IMR-90 (cell line): ENCODE results near the gene GCG. TPM values are rescaled to one million over a fixed set of nuclear protein-coding genes. Genes with fewer than 3 reads are reported as not detected.

Source experiments
- ATAC-seq: fragments of 200-7000 bp; cut with Tn5 transposase; 2 replicates; pipeline ENCODE4 v1.9.1; 2020; ENCODE audit warnings: low read depth, mild to moderate bottlenecking, moderate library complexity
- BruUV-seq: library from RNA; stranded (reverse); fragments of 400-500 nt; replicated peaks from 2 replicates; lab custom pipeline; 2021; lab: Mats Ljungman, UMichigan
- CTCF ChIA-PET: fragments of 300-600 bp; formaldehyde crosslinking; extraction: SDS; loops from one replicate; lab custom pipeline; 2021; ENCODE audit warnings: antibody characterized with exemption; lab: Yijun Ruan, JAX
- POLR2A ChIA-PET: fragments of 300-600 bp; sonication (Branson Sonifier 250); formaldehyde crosslinking; loops from one replicate; lab custom pipeline; 2022; ENCODE audit warnings: antibody characterized with exemption; ENCODE audit not compliant: unreplicated experiment; lab: Charles Lee
- DNase-seq: peaks from one replicate; pipeline ENCODE4 v3.0.0; 2013
- H2AFZ ChIP-seq: replicated peaks from 2 replicates; pipeline ENCODE3; 2013; ENCODE audit warnings: low read length, mild to moderate bottlenecking; ENCODE audit not compliant: poor library complexity
- H2AK5ac ChIP-seq: 2 replicates; pipeline ENCODE4 v1.6.1; 2013; ENCODE audit warnings: low read depth, low read length, inconsistent platforms
- H2AK9ac ChIP-seq: replicated peaks from 2 replicates; pipeline ENCODE3; 2013; ENCODE audit warnings: mild to moderate bottlenecking, low read depth, low read length, moderate library complexity; ENCODE audit not compliant: poor library complexity
- H2BK120ac ChIP-seq: 2 replicates; pipeline ENCODE4 v1.6.1; 2013; ENCODE audit warnings: low read depth, low read length, inconsistent platforms
- H2BK15ac ChIP-seq: 3 replicates; pipeline ENCODE4 v1.6.1; 2013; ENCODE audit warnings: low read depth, low read length, inconsistent platforms
- H2BK20ac ChIP-seq: 2 replicates; pipeline ENCODE4 v1.6.1; 2013; ENCODE audit warnings: low read depth, mild to moderate bottlenecking, inconsistent platforms, low read length, moderate library complexity
- H2BK5ac ChIP-seq: 2 replicates; pipeline ENCODE4 v1.6.1; 2013; ENCODE audit warnings: mild to moderate bottlenecking, low read depth, low read length, inconsistent platforms; ENCODE audit not compliant: poor library complexity, severe bottlenecking
- H3K14ac ChIP-seq: replicated peaks from 2 replicates; pipeline ENCODE4 v1.6.1; 2013; ENCODE audit warnings: low read depth, low read length, inconsistent platforms
- H3K18ac ChIP-seq: 2 replicates; pipeline ENCODE4 v1.6.1; 2013; ENCODE audit warnings: low read depth, low read length, control low read depth
- H3K23ac ChIP-seq: 2 replicates; pipeline ENCODE4 v1.6.1; 2013; ENCODE audit warnings: low read depth, low read length, inconsistent platforms
- H3K27ac ChIP-seq: 2 replicates; pipeline ENCODE4 v1.5.1; 2013; ENCODE audit warnings: mild to moderate bottlenecking, control low read depth, low read length; ENCODE audit not compliant: insufficient read depth
- H3K27me3 ChIP-seq: 2 replicates; pipeline ENCODE4 v1.6.1; 2013; ENCODE audit warnings: low read length; ENCODE audit not compliant: control insufficient read depth, insufficient read depth
- H3K36me3 ChIP-seq: 2 replicates; pipeline ENCODE4 v1.6.1; 2013; ENCODE audit warnings: low read length, mixed read lengths; ENCODE audit not compliant: control insufficient read depth, insufficient read depth
- H3K4ac ChIP-seq: 2 replicates; pipeline ENCODE4 v1.6.1; 2013; ENCODE audit warnings: low read depth, low read length, inconsistent platforms
- H3K4me1 ChIP-seq: 2 replicates; pipeline ENCODE4 v1.6.1; 2013; ENCODE audit warnings: low read length, mixed read lengths; ENCODE audit not compliant: control insufficient read depth, insufficient read depth
- H3K4me2 ChIP-seq: 2 replicates; pipeline ENCODE4 v1.6.1; 2013; ENCODE audit warnings: low read depth, mild to moderate bottlenecking, control low read depth, low read length, moderate library complexity
- H3K4me3 ChIP-seq: 2 replicates; pipeline ENCODE4 v1.5.1; 2013; ENCODE audit warnings: low read depth, mild to moderate bottlenecking, control low read depth, low read length, moderate library complexity; ENCODE audit not compliant: insufficient read depth
- H3K56ac ChIP-seq: 2 replicates; pipeline ENCODE4 v1.6.1; 2013; ENCODE audit warnings: low read length, inconsistent platforms; ENCODE audit not compliant: insufficient read depth; ENCODE audit errors: extremely low read depth
- H3K79me1 ChIP-seq, 2 experiments: 2 replicates each; pipeline ENCODE4 v1.6.1; 2013; ENCODE audit warnings: low read length in 2 of 2, inconsistent platforms in 1 of 2, low read depth in 1 of 2
- H3K9ac ChIP-seq: 2 replicates; pipeline ENCODE4 v1.6.1; 2013; ENCODE audit warnings: low read depth, low read length, control low read depth
- H3K9me1 ChIP-seq: 2 replicates; pipeline ENCODE4 v1.6.1; 2013; ENCODE audit warnings: low read length, inconsistent platforms; ENCODE audit not compliant: insufficient read depth
- H3K9me3 ChIP-seq: 2 replicates; pipeline ENCODE4 v1.6.1; 2013; ENCODE audit warnings: low read length; ENCODE audit not compliant: control insufficient read depth, insufficient read depth
- H4K20me1 ChIP-seq: 2 replicates; pipeline ENCODE4 v1.6.1; 2013; ENCODE audit warnings: low read length, inconsistent platforms; ENCODE audit not compliant: insufficient read depth
- H4K5ac ChIP-seq: 2 replicates; pipeline ENCODE4 v1.6.1; 2013; ENCODE audit warnings: mild to moderate bottlenecking, low read depth, low read length, control low read depth
- H4K8ac ChIP-seq, 2 experiments: 2 replicates each; pipeline ENCODE4 v1.6.1; 2013; ENCODE audit warnings: low read depth in 2 of 2, low read length in 2 of 2, control low read depth in 1 of 2, inconsistent platforms in 1 of 2
- H4K91ac ChIP-seq: 2 replicates; pipeline ENCODE4 v1.6.1; 2013; ENCODE audit warnings: low read depth, low read length, inconsistent platforms; ENCODE audit not compliant: insufficient read depth
- BHLHE40 ChIP-seq: fragments of 150-350 bp; IDR thresholded peaks from 2 replicates; pipeline ENCODE4 v1.6.1; 2016; ENCODE audit warnings: mild to moderate bottlenecking, low read depth, low read length
- CEBPB ChIP-seq: IDR thresholded peaks from 2 replicates; pipeline ENCODE4 v1.6.1; 2012; ENCODE audit warnings: low read depth, low read length, improper control_type of control experiment
- CHD1 ChIP-seq: IDR thresholded peaks from 2 replicates; pipeline ENCODE4 v1.6.1; 2012; ENCODE audit warnings: low read depth, low read length, improper control_type of control experiment
- FOS ChIP-seq: fragments of 150-350 bp; IDR thresholded peaks from 2 replicates; pipeline ENCODE4 v1.6.1; 2016; ENCODE audit warnings: low read depth, low read length
- MAFK ChIP-seq: IDR thresholded peaks from 2 replicates; pipeline ENCODE4 v1.6.1; 2012; ENCODE audit warnings: low read depth, low read length, improper control_type of control experiment
- MAZ ChIP-seq: IDR thresholded peaks from 2 replicates; pipeline ENCODE4 v1.6.1; 2012; ENCODE audit warnings: low read depth, mild to moderate bottlenecking, low read length, improper control_type of control experiment, moderate library complexity, borderline replicate concordance
- MXI1 ChIP-seq: IDR thresholded peaks from 2 replicates; pipeline ENCODE4 v1.6.1; 2012; ENCODE audit warnings: low read depth, mild to moderate bottlenecking, low read length, moderate library complexity, borderline replicate concordance
- NFE2L2 ChIP-seq: fragments of 150-350 bp; IDR thresholded peaks from 2 replicates; pipeline ENCODE4 v1.6.1; 2016; ENCODE audit warnings: low read depth, mild to moderate bottlenecking, low read length
- POLR2A ChIP-seq: IDR thresholded peaks from 2 replicates; pipeline ENCODE4 v1.6.1; 2012; ENCODE audit warnings: mild to moderate bottlenecking, low read depth, low read length
- RAD21 ChIP-seq: IDR thresholded peaks from 2 replicates; pipeline ENCODE4 v1.6.1; 2012; ENCODE audit warnings: low read length, improper control_type of control experiment
- RCOR1 ChIP-seq: IDR thresholded peaks from 2 replicates; pipeline ENCODE4 v1.6.1; 2012; ENCODE audit warnings: mild to moderate bottlenecking, low read length, improper control_type of control experiment; ENCODE audit not compliant: insufficient replicate concordance
- RFX5 ChIP-seq: IDR thresholded peaks from 2 replicates; pipeline ENCODE4 v1.8.0; 2012; ENCODE audit warnings: low read depth, mild to moderate bottlenecking, low read length, moderate library complexity
- SMC3 ChIP-seq: fragments of 150-350 bp; IDR thresholded peaks from 2 replicates; pipeline ENCODE4 v1.6.1; 2016; ENCODE audit warnings: low read depth, mild to moderate bottlenecking, antibody characterized with exemption, low read length, moderate library complexity
- USF2 ChIP-seq: fragments of 150-350 bp; IDR thresholded peaks from 2 replicates; pipeline ENCODE4 v1.6.1; 2017; ENCODE audit warnings: mild to moderate bottlenecking, antibody characterized with exemption, low read length, low read depth
- WGBS, 2 experiments: methylation state at CpG; one replicate each; pipeline versions ENCODE4 v1.1.5 to v1.1.7; 2013; ENCODE audit warnings: missing lambda C conversion rate in 2 of 2; ENCODE audit not compliant: insufficient read length in 1 of 2; ENCODE audit errors: extremely low coverage in 2 of 2; 5-methylcytosine and 5-hydroxymethylcytosine counted together
- dilution Hi-C: fragments of 300-500 bp; cut with HindIII; formaldehyde crosslinking; loops from one replicate; pipeline ENCODE4 v1.14.3; 2018; ENCODE audit warnings: low sequenced_read_pairs; ENCODE audit not compliant: unreplicated experiment
- in situ Hi-C: fragments of 300-500 bp; cut with MboI; formaldehyde crosslinking; loops from 3 replicates; pipeline ENCODE4 v1.14.3; 2019; ENCODE audit warnings: low sequenced_read_pairs, inconsistent platforms, mixed read lengths
- intact Hi-C: fragments of 100-400 bp; cut with micrococcal nuclease; formaldehyde crosslinking; loops from 2 replicates; pipeline ENCODE4 v1.10.0; 2022
- polyA plus RNA-seq, 3 experiments: library from polyadenylated mRNA; depleted of rRNA; stranded (reverse); fragments of >200 nt; gene quantifications; 2 replicates each; pipeline ENCODE4 v1.2.3, GENCODE V29; 2012; ENCODE audit warnings: low replicate concordance in 1 of 3
- total RNA-seq: library from RNA; depleted of rRNA; stranded (reverse); fragments of >200 nt; gene quantifications from 2 replicates; pipeline ENCODE4 v1.2.3, GENCODE V29; 2012
- TF ChIP-seq, protein P1 (sequence below): conservative IDR thresholded peaks from 2 replicates; pipeline ENCODE4 v1.5.1; 2012; ENCODE audit warnings: mild to moderate bottlenecking, low read depth, low read length, improper control_type of control experiment
- TF ChIP-seq, protein P2 (sequence below): fragments of 150-350 bp; IDR thresholded peaks from 2 replicates; pipeline ENCODE4 v1.6.1; 2016; ENCODE audit warnings: low read depth, mild to moderate bottlenecking, low read length, moderate library complexity, borderline replicate concordance

Gene GCG
- total and polyA plus RNA-seq, 2 of the 4 experiments (the other 2 are of a cell fraction) = not detected

DNA sequence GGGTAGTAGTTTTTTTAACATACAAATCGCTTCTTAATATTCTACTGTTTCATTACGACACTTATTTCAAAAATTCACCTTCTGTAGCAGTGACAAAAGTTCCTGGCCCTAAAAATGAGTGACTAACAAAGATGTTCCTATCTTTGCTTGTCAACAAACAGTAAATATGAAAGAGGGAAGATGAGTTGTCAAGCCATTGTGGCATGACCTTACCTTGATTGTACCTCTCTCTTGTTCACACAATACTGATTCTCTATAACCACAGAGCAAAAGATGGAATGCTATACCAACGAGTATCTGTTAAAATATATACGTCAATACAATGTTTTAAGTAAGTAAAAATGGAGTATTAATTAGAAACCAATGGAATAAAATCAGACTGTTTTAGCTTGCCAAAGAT, 14.7 kb upstream of the GCG start:
- Histone ChIP-seq H3K23ac (no peak overlapping the region), H3K27me3 (no peaks in the 10 kb centered on the region), H3K4me2 (no peak overlapping the region), H2BK15ac (no peak overlapping the region), H3K27ac (no peak overlapping the region), H3K79me1 (no peaks in the 10 kb centered on the region), H4K8ac (no peak overlapping the region), H3K36me3 (peaks cover 6% of the 10 kb centered on the region), H2BK120ac (no peak overlapping the region), H2AFZ (no peak overlapping the region), H4K91ac (no peak overlapping the region), H3K9me3 (no peaks in the 10 kb centered on the region), H3K4me3 (no peak overlapping the region), H3K4ac (no peak overlapping the region), H3K4me1 (peaks cover 1% of the 10 kb centered on the region), H2BK5ac (no peak overlapping the region), H2AK5ac (no peak overlapping the region), H4K5ac (no peak overlapping the region), H3K18ac (no peak overlapping the region), H3K9me1 (0 out of 2 replicates have a peak, but pooled peaks cover 4% of the 10 kb centered on the region), H3K9ac (no peak overlapping the region), H2BK20ac (no peak overlapping the region), H3K56ac (no peak overlapping the region), H2AK9ac (no peak overlapping the region), H4K20me1 (no peaks in the 10 kb centered on the region), H3K14ac (no peak overlapping the region)
- intact Hi-C loops (no loop called here), in situ Hi-C loops (no loop called here), dilution Hi-C loops (no loop called here)
- no peak for TF ChIP-seq USF2
- TF ChIP-seq RCOR1 = no peak
- no peak for TF ChIP-seq BHLHE40
- TF ChIP-seq RFX5 = no peak
- TF ChIP-seq NFE2L2 = no peak
- no peak for TF ChIP-seq RAD21
- TF ChIP-seq CEBPB = no peak
- no peak for TF ChIP-seq FOS
- no peak for TF ChIP-seq SMC3
- no peak for TF ChIP-seq CHD1
- TF ChIP-seq, protein P1, sequence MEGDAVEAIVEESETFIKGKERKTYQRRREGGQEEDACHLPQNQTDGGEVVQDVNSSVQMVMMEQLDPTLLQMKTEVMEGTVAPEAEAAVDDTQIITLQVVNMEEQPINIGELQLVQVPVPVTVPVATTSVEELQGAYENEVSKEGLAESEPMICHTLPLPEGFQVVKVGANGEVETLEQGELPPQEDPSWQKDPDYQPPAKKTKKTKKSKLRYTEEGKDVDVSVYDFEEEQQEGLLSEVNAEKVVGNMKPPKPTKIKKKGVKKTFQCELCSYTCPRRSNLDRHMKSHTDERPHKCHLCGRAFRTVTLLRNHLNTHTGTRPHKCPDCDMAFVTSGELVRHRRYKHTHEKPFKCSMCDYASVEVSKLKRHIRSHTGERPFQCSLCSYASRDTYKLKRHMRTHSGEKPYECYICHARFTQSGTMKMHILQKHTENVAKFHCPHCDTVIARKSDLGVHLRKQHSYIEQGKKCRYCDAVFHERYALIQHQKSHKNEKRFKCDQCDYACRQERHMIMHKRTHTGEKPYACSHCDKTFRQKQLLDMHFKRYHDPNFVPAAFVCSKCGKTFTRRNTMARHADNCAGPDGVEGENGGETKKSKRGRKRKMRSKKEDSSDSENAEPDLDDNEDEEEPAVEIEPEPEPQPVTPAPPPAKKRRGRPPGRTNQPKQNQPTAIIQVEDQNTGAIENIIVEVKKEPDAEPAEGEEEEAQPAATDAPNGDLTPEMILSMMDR = no peak
- no peak for TF ChIP-seq MXI1
- no peak for TF ChIP-seq MAFK
- TF ChIP-seq, protein P2, sequence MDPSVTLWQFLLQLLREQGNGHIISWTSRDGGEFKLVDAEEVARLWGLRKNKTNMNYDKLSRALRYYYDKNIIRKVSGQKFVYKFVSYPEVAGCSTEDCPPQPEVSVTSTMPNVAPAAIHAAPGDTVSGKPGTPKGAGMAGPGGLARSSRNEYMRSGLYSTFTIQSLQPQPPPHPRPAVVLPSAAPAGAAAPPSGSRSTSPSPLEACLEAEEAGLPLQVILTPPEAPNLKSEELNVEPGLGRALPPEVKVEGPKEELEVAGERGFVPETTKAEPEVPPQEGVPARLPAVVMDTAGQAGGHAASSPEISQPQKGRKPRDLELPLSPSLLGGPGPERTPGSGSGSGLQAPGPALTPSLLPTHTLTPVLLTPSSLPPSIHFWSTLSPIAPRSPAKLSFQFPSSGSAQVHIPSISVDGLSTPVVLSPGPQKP = no peak
- TF ChIP-seq POLR2A = no peak
- TF ChIP-seq MAZ = no peak
- WGBS, 2 experiments = no CpG with 5 or more reads among the region's 4 CpGs
- POLR2A ChIA-PET = no interaction called here
- no TSS peak for BruUV-seq
- DNase-seq (no peak), ATAC-seq (no peak)
- CTCF ChIA-PET = interaction anchor here (1.4 kb wide), 1 partner anchor 9 kb away, joined by 3 read pairs; no protein-coding TSS in a partner anchor
